Measurements from ENCODE around the gene SNTN. TPM values are rescaled to one million over a fixed set of nuclear protein-coding genes. Genes with fewer than 3 reads are reported as not detected.

SNTN gene
- polyA plus RNA-seq (2013, experiment 1 of 4): not detected
- 0.43 TPM for polyA plus RNA-seq (2013, experiment 2 of 4)
- 0.27 TPM for polyA plus RNA-seq (2013, experiment 3 of 4)
- not detected for polyA plus RNA-seq (2013, experiment 4 of 4)

- Histone ChIP-seq H3K4me1 (ENCODE audit: control insufficient read depth, insufficient read depth, low read length) (no peaks in the 10 kb centered on the region), H3K9me3 (ENCODE audit: control insufficient read depth, low read length) (no peaks in the 10 kb centered on the region), H3K4me3 (ENCODE audit: insufficient read depth, low read depth, low read length) (no peak within 1 kb of the TSS), H3K36me3 (ENCODE audit: control insufficient read depth, insufficient read depth, low read length) (no peaks in the 10 kb centered on the region), H3K27ac (ENCODE audit: insufficient read depth, low read depth, low read length, poor library complexity, severe bottlenecking) (no peak within 1 kb of the TSS), H3K27me3 (ENCODE audit: control insufficient read depth, insufficient read depth, low read length, poor library complexity, severe bottlenecking) (no peaks in the 10 kb centered on the region)
- 82% methylated on average over 5 of the region's 5 CpGs for WGBS, 2 experiments
Measured at GRCh38 chr3:63652066-63652725, at the start of gene SNTN. TSS of gene SNTN (plus strand) at chr3:63652675. CDS start at chr3:63652688, 13 bp downstream.

DNA sequence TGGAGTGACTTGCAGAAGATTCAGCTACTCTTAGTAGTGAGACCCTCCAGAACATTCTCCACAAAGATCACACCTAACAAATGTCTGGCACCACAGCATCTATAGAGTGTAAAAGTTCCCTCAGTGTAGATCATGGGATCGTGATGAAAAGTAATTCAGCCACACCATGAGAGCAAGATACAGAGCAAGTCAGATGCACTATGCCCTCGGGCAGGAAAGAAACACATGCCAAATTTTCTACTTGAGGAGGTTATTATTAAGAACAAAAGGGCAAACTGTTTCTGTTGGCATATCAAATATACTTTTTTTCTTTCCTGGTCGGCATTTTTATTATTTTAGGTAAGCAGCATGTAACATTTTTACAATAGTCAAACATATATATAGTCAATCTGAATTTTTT, 44.8 kb upstream of the SNTN start:
- H3K4me1 ChIP-seq (ENCODE audit: control insufficient read depth, insufficient read depth, low read length): no peaks in the 10 kb centered on the region
- no peak overlapping the region for H3K27ac ChIP-seq (ENCODE audit: insufficient read depth, low read depth, low read length, poor library complexity, severe bottlenecking)
- WGBS, 2 experiments: 90 to 98% methylated on average over 2 of the region's 3 CpGs
- H3K9me3 ChIP-seq (ENCODE audit: control insufficient read depth, low read length): no peaks in the 10 kb centered on the region
- H3K36me3 ChIP-seq (ENCODE audit: control insufficient read depth, insufficient read depth, low read length): no peaks in the 10 kb centered on the region
- H3K27me3 ChIP-seq (ENCODE audit: control insufficient read depth, insufficient read depth, low read length, poor library complexity, severe bottlenecking): no peaks in the 10 kb centered on the region
- H3K4me3 ChIP-seq (ENCODE audit: insufficient read depth, low read depth, low read length): no peak overlapping the region

GRCh38 chr3:63609408-63609807, 43.1 kb upstream of the SNTN start:
- 85 to 96% methylated on average over 7 of the region's 7 CpGs for whole genome bisulfite sequencing, 2 experiments
- Histone ChIP-seq H3K27me3 (ENCODE audit: control insufficient read depth, insufficient read depth, low read length, poor library complexity, severe bottlenecking) (no peaks in the 10 kb centered on the region), H3K4me3 (ENCODE audit: insufficient read depth, low read depth, low read length) (no peak overlapping the region), H3K36me3 (ENCODE audit: control insufficient read depth, insufficient read depth, low read length) (no peaks in the 10 kb centered on the region), H3K9me3 (ENCODE audit: control insufficient read depth, low read length) (no peaks in the 10 kb centered on the region), H3K27ac (ENCODE audit: insufficient read depth, low read depth, low read length, poor library complexity, severe bottlenecking) (no peak overlapping the region), H3K4me1 (ENCODE audit: control insufficient read depth, insufficient read depth, low read length) (no peaks in the 10 kb centered on the region)

DNA sequence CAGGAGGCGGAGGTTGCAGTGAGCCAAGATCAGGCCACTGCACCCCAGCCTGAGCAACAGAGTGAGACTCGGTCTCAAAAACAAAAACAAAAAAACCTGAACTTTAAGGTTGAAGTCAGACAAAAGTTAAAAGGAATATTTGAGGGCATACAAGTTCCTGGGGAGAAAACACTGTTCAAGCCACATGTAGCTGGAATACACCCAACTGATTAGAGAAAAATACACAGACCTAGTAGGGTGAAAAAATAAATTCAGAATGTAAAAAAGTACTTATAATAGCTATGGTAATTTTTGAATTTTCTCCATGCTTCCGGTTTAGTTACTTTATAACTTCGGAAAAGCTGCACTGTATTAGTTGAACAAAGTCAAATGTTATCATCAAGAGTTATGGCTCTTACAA, 42.6 kb upstream of the SNTN start:
- Histone ChIP-seq H3K36me3 (ENCODE audit: control insufficient read depth, insufficient read depth, low read length) (no peaks in the 10 kb centered on the region), H3K4me1 (ENCODE audit: control insufficient read depth, insufficient read depth, low read length) (no peaks in the 10 kb centered on the region), H3K27me3 (ENCODE audit: control insufficient read depth, insufficient read depth, low read length, poor library complexity, severe bottlenecking) (no peaks in the 10 kb centered on the region), H3K9me3 (ENCODE audit: control insufficient read depth, low read length) (no peaks in the 10 kb centered on the region), H3K27ac (ENCODE audit: insufficient read depth, low read depth, low read length, poor library complexity, severe bottlenecking) (no peak overlapping the region), H3K4me3 (ENCODE audit: insufficient read depth, low read depth, low read length) (no peak overlapping the region)
- WGBS, 2 experiments: 95% methylated on average over 4 of the region's 4 CpGs

DNA sequence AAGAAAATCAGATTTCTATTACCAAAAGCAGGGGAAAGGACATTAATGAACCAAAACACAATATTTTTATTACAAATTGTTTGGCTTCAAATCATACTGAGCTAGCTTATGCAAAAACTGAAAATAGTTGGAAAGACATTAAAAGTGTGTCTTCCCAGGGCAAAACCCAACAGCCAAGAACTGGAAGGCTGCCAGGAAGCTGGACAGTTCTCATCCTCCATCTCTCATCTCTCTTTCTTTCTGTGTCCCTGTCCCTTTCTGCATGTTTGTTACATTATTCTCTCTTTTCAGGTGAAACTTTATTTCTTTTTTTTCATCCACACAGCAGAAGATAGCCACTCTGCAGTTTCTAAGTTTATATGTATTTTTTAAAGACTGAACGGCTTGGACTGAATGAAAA, 41.1 kb upstream of the SNTN start:
- Histone ChIP-seq H3K4me1 (ENCODE audit: control insufficient read depth, insufficient read depth, low read length) (no peaks in the 10 kb centered on the region), H3K27ac (ENCODE audit: insufficient read depth, low read depth, low read length, poor library complexity, severe bottlenecking) (no peak overlapping the region), H3K4me3 (ENCODE audit: insufficient read depth, low read depth, low read length) (no peak overlapping the region), H3K9me3 (ENCODE audit: control insufficient read depth, low read length) (no peaks in the 10 kb centered on the region), H3K27me3 (ENCODE audit: control insufficient read depth, insufficient read depth, low read length, poor library complexity, severe bottlenecking) (no peaks in the 10 kb centered on the region), H3K36me3 (ENCODE audit: control insufficient read depth, insufficient read depth, low read length) (no peaks in the 10 kb centered on the region)
- whole genome bisulfite sequencing, 2 experiments: 96 to 100% methylated on average over 1 of the region's 1 CpG

DNA sequence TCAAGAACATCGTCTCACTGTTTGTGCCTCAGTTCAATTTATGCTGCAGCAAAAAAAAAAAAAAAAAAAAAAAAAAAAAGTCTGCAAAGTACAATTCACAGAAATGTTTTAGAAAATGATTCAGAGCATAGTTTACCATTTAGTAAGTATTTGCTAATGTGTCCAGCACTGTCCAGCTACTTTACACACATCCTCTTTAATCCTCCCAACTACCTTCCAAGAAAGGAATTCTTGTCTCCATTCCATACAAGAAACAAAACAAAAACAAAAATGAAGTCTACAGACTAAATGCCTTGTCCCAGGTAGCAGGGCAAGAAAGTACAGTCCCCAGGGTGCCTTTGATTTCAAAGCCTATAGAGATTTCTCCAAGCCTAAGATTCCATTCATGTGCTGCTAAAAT, 38.9 kb upstream of the SNTN start:
- Histone ChIP-seq H3K36me3 (ENCODE audit: control insufficient read depth, insufficient read depth, low read length) (no peaks in the 10 kb centered on the region), H3K9me3 (ENCODE audit: control insufficient read depth, low read length) (no peaks in the 10 kb centered on the region), H3K4me1 (ENCODE audit: control insufficient read depth, insufficient read depth, low read length) (no peaks in the 10 kb centered on the region), H3K27me3 (ENCODE audit: control insufficient read depth, insufficient read depth, low read length, poor library complexity, severe bottlenecking) (no peaks in the 10 kb centered on the region), H3K27ac (ENCODE audit: insufficient read depth, low read depth, low read length, poor library complexity, severe bottlenecking) (no peak overlapping the region), H3K4me3 (ENCODE audit: insufficient read depth, low read depth, low read length) (no peak overlapping the region)
- WGBS, 2 experiments: 29% methylated on average over 1 of the region's 1 CpG; no CpG with 5 or more reads in 1 of the 2 experiments

GRCh38 chr3:63617391-63617790, 35.1 kb upstream of the SNTN start:
- H3K4me1 ChIP-seq (ENCODE audit: control insufficient read depth, insufficient read depth, low read length): no peaks in the 10 kb centered on the region
- 74 to 91% methylated on average over 3 to 4 of the region's 4 CpGs for WGBS, 2 experiments
- no peaks in the 10 kb centered on the region for H3K36me3 ChIP-seq (ENCODE audit: control insufficient read depth, insufficient read depth, low read length)
- H3K27me3 ChIP-seq (ENCODE audit: control insufficient read depth, insufficient read depth, low read length, poor library complexity, severe bottlenecking): no peaks in the 10 kb centered on the region
- no peaks in the 10 kb centered on the region for H3K9me3 ChIP-seq (ENCODE audit: control insufficient read depth, low read length)
- H3K4me3 ChIP-seq (ENCODE audit: insufficient read depth, low read depth, low read length): no peak overlapping the region
- H3K27ac ChIP-seq (ENCODE audit: insufficient read depth, low read depth, low read length, poor library complexity, severe bottlenecking): no peak overlapping the region

DNA sequence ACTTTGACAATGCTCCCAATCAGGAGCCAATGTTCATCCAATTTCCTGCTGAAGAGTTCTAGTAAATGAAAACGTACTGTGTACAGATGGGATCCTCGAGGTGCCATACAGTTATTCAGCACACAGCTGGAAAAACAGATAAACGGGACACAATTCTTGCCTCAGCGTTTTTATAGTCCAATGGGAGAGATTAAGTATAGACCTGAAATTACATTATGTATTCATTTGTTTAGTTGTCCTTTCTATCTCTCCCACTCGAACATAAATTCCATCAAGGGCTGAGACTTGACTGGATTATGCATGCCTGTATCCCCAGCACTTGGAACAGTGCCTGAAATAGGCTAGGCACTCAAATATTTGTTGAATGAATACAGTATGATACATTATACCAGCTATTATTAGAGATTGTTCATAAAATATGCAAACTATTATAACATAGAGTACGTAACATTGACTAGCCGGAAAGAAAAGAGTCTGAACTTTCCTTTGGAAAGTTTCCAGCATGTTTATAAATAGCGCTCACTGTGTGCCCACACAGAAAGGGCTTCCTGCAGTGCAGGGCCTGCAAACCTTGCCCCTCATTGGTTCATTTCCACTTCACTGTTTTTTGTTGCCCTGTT, 27.4 kb upstream of the SNTN start:
- no peaks in the 10 kb centered on the region for H3K27me3 ChIP-seq (ENCODE audit: control insufficient read depth, insufficient read depth, low read length, poor library complexity, severe bottlenecking)
- no peaks in the 10 kb centered on the region for H3K36me3 ChIP-seq (ENCODE audit: control insufficient read depth, insufficient read depth, low read length)
- 92% methylated on average over 7 to 8 of the region's 8 CpGs for WGBS, 2 experiments
- H3K4me1 ChIP-seq (ENCODE audit: control insufficient read depth, insufficient read depth, low read length): no peaks in the 10 kb centered on the region
- H3K4me3 ChIP-seq (ENCODE audit: insufficient read depth, low read depth, low read length): no peak overlapping the region
- H3K9me3 ChIP-seq (ENCODE audit: control insufficient read depth, low read length): no peaks in the 10 kb centered on the region
- H3K27ac ChIP-seq (ENCODE audit: insufficient read depth, low read depth, low read length, poor library complexity, severe bottlenecking): no peak overlapping the region

GRCh38 chr3:63631670-63632069, 20.8 kb upstream of the SNTN start:
- Histone ChIP-seq H3K9me3 (ENCODE audit: control insufficient read depth, low read length) (no peaks in the 10 kb centered on the region), H3K36me3 (ENCODE audit: control insufficient read depth, insufficient read depth, low read length) (no peaks in the 10 kb centered on the region), H3K4me3 (ENCODE audit: insufficient read depth, low read depth, low read length) (no peak overlapping the region), H3K27ac (ENCODE audit: insufficient read depth, low read depth, low read length, poor library complexity, severe bottlenecking) (no peak overlapping the region), H3K4me1 (ENCODE audit: control insufficient read depth, insufficient read depth, low read length) (no peaks in the 10 kb centered on the region), H3K27me3 (ENCODE audit: control insufficient read depth, insufficient read depth, low read length, poor library complexity, severe bottlenecking) (no peaks in the 10 kb centered on the region)
- WGBS, 2 experiments: 91 to 96% methylated on average over 4 of the region's 4 CpGs

DNA sequence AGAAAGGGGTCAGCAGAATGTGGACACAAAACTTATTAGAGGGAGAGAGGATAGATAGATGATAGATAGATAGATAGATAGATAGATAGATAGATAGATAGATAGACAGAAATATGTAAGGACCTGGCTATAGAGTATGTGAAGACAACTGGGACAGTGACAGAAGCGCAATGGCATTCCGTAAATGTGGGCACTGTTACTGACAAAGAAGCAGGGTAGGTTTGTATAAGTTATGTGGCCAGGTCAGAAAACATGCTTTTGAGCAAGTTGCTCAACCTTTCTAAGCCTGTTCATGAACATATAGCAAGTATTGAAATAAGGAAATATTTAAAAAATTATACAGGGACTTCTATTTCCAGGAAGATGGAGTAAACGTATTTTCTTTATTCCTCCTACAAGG, 17.3 kb upstream of the SNTN start:
- no peaks in the 10 kb centered on the region for H3K27me3 ChIP-seq (ENCODE audit: control insufficient read depth, insufficient read depth, low read length, poor library complexity, severe bottlenecking)
- H3K9me3 ChIP-seq (ENCODE audit: control insufficient read depth, low read length): no peaks in the 10 kb centered on the region
- H3K36me3 ChIP-seq (ENCODE audit: control insufficient read depth, insufficient read depth, low read length): no peaks in the 10 kb centered on the region
- no peak overlapping the region for H3K27ac ChIP-seq (ENCODE audit: insufficient read depth, low read depth, low read length, poor library complexity, severe bottlenecking)
- no peak overlapping the region for H3K4me3 ChIP-seq (ENCODE audit: insufficient read depth, low read depth, low read length)
- no peaks in the 10 kb centered on the region for H3K4me1 ChIP-seq (ENCODE audit: control insufficient read depth, insufficient read depth, low read length)
- 88 to 97% methylated on average over 2 of the region's 3 CpGs for WGBS, 2 experiments

Data from ectodermal cell (in vitro differentiated cells).